HEK293 (cell line): ENCODE measurements around the gene SLC51A.

Experiments used
- CTCF ChIA-PET: fragments of 350-600 bp; formaldehyde crosslinking; extraction: SDS; loops from one replicate; lab custom pipeline; 2021; ENCODE audit warnings: antibody characterized with exemption; lab: Yijun Ruan, JAX
- POLR2A ChIA-PET: fragments of 300-600 bp; formaldehyde crosslinking; extraction: SDS; loops from one replicate; lab custom pipeline; 2020; ENCODE audit warnings: antibody characterized with exemption, inconsistent platforms; lab: Yijun Ruan, JAX
- H3K27ac ChIP-seq: fragments of 200-500 bp; sonication (Bioruptor generic); 2 replicates; pipeline ENCODE4 v1.5.1; 2014; ENCODE audit warnings: low read depth, low read length, control low read depth, inconsistent platforms; ENCODE audit errors: extremely low read depth
- H3K36me3 ChIP-seq, 2 experiments: fragments of 200-500 bp in 1 of 2; sonication (Bioruptor generic) in 1 of 2; 1 replicate in 1 of 2; 2 replicates in 1 of 2; pipeline ENCODE4 v1.5.1; 2014 to 2017; ENCODE audit warnings: inconsistent platforms in 2 of 2, low read length in 2 of 2; ENCODE audit not compliant: control insufficient read depth in 2 of 2, insufficient read depth in 1 of 2
- H3K4me1 ChIP-seq: fragments of 200-500 bp; sonication (Bioruptor generic); 2 replicates; pipeline ENCODE4 v1.5.1; 2014; ENCODE audit warnings: mild to moderate bottlenecking, low read length, inconsistent platforms; ENCODE audit not compliant: control insufficient read depth, insufficient read depth
- H3K4me3 ChIP-seq: 2 replicates; pipeline ENCODE4 v1.5.1; 2011; ENCODE audit warnings: low read depth, mild to moderate bottlenecking, control low read depth, low read length, moderate library complexity
- H3K9me3 ChIP-seq: fragments of 200-500 bp; sonication (Bioruptor generic); 2 replicates; pipeline ENCODE4 v1.5.1; 2014; ENCODE audit warnings: low read depth, low read length, inconsistent platforms; ENCODE audit not compliant: control insufficient read depth, insufficient read depth
- SETDB1 ChIP-seq: IDR thresholded peaks from one replicate; pipeline ENCODE4 v1.6.1; 2017; ENCODE audit warnings: mild to moderate bottlenecking, low read length, moderate library complexity, mixed read lengths; ENCODE audit not compliant: insufficient read length
- ZBTB1 ChIP-seq: fragments of 450-650 bp; formaldehyde crosslinking; IDR thresholded peaks from 2 replicates; pipeline ENCODE4 v1.5.1; 2016; ENCODE audit warnings: missing biosample characterization, missing genetic modification characterization
- ZBTB8A ChIP-seq: fragments of 450-650 bp; formaldehyde crosslinking; IDR thresholded peaks from 2 replicates; pipeline ENCODE4 v1.5.1; 2016; ENCODE audit warnings: missing biosample characterization, missing genetic modification characterization
- ZNF544 ChIP-seq: fragments of 450-650 bp; formaldehyde crosslinking; IDR thresholded peaks from 2 replicates; pipeline ENCODE4 v1.5.0; 2017; ENCODE audit warnings: missing biosample characterization, missing genetic modification characterization
- ZNF658 ChIP-seq: fragments of 450-650 bp; formaldehyde crosslinking; IDR thresholded peaks from 2 replicates; pipeline ENCODE4; 2016; ENCODE audit warnings: missing biosample characterization, missing genetic modification characterization
- ZNF660 ChIP-seq: fragments of 450-650 bp; IDR thresholded peaks from 2 replicates; pipeline ENCODE4 v1.5.1; 2018; ENCODE audit warnings: missing biosample characterization, mild to moderate bottlenecking, missing genetic modification characterization
- ZNF747 ChIP-seq: fragments of 450-650 bp; formaldehyde crosslinking; IDR thresholded peaks from 2 replicates; pipeline ENCODE4 v1.5.1; 2016; ENCODE audit warnings: missing biosample characterization, missing genetic modification characterization
- ZNF777 ChIP-seq: fragments of 450-650 bp; formaldehyde crosslinking; IDR thresholded peaks from 2 replicates; pipeline ENCODE4 v1.5.1; 2017; ENCODE audit warnings: missing biosample characterization, missing genetic modification characterization, borderline replicate concordance
- ZNF837 ChIP-seq: fragments of 450-650 bp; formaldehyde crosslinking; IDR thresholded peaks from 2 replicates; pipeline ENCODE4 v1.5.1; 2016; ENCODE audit warnings: missing biosample characterization, missing genetic modification characterization
- ZNF843 ChIP-seq: fragments of 450-650 bp; formaldehyde crosslinking; IDR thresholded peaks from 2 replicates; pipeline ENCODE4 v1.5.1; 2016; ENCODE audit warnings: missing biosample characterization, missing genetic modification characterization
- TF ChIP-seq, protein P1 (sequence below): fragments of 450-650 bp; formaldehyde crosslinking; IDR thresholded peaks from 2 replicates; pipeline ENCODE4 v1.5.1; 2016; ENCODE audit warnings: missing biosample characterization, missing genetic modification characterization
- TF ChIP-seq, protein P2 (sequence below): fragments of 450-650 bp; formaldehyde crosslinking; conservative IDR thresholded peaks from 2 replicates; pipeline ENCODE4 v1.5.1; 2016; ENCODE audit warnings: low read depth, missing biosample characterization, missing genetic modification characterization
- TF ChIP-seq, protein P3 (sequence below): fragments of 450-650 bp; formaldehyde crosslinking; IDR thresholded peaks from 2 replicates; pipeline ENCODE4 v1.5.1; 2016; ENCODE audit warnings: missing biosample characterization, missing genetic modification characterization
- TF ChIP-seq, protein P4 (sequence below): fragments of 450-650 bp; formaldehyde crosslinking; IDR thresholded peaks from 2 replicates; pipeline ENCODE4 v1.5.1; 2016; ENCODE audit warnings: missing biosample characterization, missing genetic modification characterization

The SLC51A gene

DNA sequence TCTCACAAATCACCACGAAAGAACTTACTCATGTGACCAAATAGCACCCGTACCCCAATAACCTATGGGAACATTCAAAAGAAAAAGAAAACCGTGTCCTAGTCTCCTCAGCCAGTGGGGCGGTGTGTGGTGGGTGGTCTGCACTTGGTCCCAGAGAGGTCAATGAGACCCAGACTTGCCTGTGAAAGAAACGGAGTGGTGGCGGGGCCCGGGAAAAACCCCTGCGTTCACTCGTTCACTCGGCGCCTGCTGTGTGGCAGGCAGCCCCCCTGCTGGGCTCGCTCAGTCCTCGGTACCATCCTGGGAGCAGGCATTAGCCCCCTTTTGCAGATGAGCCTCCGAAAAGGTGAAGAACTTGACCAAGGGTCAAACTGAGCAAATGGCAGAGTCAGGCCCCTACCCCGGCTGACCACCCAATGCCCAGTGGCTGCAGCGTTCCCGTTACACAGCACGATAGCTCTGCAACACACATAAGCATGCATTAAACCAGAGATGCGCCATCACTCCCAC lies 41.2 kb upstream of the SLC51A start (continued):
- TF ChIP-seq, protein P1, sequence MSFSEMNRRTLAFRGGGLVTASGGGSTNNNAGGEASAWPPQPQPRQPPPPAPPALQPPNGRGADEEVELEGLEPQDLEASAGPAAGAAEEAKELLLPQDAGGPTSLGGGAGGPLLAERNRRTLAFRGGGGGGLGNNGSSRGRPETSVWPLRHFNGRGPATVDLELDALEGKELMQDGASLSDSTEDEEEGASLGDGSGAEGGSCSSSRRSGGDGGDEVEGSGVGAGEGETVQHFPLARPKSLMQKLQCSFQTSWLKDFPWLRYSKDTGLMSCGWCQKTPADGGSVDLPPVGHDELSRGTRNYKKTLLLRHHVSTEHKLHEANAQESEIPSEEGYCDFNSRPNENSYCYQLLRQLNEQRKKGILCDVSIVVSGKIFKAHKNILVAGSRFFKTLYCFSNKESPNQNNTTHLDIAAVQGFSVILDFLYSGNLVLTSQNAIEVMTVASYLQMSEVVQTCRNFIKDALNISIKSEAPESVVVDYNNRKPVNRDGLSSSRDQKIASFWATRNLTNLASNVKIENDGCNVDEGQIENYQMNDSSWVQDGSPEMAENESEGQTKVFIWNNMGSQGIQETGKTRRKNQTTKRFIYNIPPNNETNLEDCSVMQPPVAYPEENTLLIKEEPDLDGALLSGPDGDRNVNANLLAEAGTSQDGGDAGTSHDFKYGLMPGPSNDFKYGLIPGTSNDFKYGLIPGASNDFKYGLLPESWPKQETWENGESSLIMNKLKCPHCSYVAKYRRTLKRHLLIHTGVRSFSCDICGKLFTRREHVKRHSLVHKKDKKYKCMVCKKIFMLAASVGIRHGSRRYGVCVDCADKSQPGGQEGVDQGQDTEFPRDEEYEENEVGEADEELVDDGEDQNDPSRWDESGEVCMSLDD (tag by site-specific recombination) = no peak
- TF ChIP-seq SETDB1 (no peak), ZNF777 (tag by site-specific recombination) (no peak)

DNA sequence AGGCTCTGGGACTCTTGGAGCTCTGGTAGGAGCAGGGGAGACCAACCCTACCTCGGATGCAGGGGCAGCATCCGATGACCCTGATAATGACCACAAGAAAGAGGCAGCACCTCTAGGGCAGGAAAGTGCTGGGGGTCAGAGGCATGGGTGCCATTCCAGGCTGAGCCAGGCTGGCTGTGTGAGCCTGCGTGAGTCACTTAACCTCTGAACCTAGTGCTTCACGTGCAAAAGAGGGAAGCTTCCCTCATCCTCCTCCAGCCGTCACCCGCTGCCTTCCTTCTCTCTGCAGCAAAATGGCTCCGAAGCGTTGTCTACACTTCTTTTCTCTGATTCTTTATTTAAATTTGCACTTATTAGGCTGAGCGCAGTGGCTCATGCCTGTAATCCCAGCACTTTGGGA lies 40.6 kb upstream of the SLC51A start:
- ChIA-PET POLR2A (no interaction called here), CTCF (no interaction called here)

DNA sequence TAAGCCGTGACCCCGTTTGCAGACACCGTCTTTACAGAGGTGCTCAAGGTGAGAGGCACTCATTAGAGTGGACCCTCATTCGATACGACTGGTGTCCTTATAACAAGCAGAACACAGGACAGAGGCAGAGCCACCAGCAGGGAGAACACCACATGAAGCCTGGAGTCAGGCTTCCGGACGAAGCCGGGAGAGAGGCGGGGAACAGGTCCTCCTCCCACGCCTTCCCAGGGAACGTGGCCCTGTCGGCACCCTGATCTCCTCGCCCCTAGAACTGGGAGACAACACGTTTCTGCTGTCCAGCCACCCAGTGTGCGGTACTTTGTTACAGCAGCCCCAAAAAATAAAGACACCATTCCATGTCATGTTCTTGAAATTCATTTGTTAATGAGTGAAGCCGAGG lies 38.8 kb upstream of the SLC51A start:
- TF ChIP-seq ZNF658 (tag by site-specific recombination) (no peak), ZNF544 (tag by site-specific recombination) (no peak), ZNF837 (no peak), ZNF747 (tag by site-specific recombination) (no peak), ZBTB1 (tag by site-specific recombination) (no peak), ZNF660 (tag by site-specific recombination) (no peak), ZNF843 (no peak)
- TF ChIP-seq, protein P2, sequence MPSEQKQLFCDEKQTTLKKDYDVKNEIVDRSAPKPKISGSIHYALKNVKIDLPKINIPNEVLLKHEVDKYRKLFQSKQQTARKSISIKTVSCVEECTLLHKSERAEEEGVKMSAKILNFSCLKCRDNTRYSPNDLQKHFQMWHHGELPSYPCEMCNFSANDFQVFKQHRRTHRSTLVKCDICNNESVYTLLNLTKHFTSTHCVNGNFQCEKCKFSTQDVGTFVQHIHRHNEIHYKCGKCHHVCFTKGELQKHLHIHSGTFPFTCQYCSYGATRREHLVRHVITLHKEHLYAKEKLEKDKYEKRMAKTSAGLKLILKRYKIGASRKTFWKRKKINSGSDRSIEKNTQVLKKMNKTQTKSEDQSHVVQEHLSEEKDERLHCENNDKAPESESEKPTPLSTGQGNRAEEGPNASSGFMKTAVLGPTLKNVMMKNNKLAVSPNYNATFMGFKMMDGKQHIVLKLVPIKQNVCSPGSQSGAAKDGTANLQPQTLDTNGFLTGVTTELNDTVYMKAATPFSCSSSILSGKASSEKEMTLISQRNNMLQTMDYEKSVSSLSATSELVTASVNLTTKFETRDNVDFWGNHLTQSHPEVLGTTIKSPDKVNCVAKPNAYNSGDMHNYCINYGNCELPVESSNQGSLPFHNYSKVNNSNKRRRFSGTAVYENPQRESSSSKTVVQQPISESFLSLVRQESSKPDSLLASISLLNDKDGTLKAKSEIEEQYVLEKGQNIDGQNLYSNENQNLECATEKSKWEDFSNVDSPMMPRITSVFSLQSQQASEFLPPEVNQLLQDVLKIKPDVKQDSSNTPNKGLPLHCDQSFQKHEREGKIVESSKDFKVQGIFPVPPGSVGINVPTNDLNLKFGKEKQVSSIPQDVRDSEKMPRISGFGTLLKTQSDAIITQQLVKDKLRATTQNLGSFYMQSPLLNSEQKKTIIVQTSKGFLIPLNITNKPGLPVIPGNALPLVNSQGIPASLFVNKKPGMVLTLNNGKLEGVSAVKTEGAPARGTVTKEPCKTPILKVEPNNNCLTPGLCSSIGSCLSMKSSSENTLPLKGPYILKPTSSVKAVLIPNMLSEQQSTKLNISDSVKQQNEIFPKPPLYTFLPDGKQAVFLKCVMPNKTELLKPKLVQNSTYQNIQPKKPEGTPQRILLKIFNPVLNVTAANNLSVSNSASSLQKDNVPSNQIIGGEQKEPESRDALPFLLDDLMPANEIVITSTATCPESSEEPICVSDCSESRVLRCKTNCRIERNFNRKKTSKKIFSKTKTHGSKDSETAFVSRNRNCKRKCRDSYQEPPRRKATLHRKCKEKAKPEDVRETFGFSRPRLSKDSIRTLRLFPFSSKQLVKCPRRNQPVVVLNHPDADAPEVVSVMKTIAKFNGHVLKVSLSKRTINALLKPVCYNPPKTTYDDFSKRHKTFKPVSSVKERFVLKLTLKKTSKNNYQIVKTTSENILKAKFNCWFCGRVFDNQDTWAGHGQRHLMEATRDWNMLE (tag by site-specific recombination) = no peak
- TF ChIP-seq, protein P3, sequence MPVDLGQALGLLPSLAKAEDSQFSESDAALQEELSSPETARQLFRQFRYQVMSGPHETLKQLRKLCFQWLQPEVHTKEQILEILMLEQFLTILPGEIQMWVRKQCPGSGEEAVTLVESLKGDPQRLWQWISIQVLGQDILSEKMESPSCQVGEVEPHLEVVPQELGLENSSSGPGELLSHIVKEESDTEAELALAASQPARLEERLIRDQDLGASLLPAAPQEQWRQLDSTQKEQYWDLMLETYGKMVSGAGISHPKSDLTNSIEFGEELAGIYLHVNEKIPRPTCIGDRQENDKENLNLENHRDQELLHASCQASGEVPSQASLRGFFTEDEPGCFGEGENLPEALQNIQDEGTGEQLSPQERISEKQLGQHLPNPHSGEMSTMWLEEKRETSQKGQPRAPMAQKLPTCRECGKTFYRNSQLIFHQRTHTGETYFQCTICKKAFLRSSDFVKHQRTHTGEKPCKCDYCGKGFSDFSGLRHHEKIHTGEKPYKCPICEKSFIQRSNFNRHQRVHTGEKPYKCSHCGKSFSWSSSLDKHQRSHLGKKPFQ = no peak
- TF ChIP-seq, protein P4, sequence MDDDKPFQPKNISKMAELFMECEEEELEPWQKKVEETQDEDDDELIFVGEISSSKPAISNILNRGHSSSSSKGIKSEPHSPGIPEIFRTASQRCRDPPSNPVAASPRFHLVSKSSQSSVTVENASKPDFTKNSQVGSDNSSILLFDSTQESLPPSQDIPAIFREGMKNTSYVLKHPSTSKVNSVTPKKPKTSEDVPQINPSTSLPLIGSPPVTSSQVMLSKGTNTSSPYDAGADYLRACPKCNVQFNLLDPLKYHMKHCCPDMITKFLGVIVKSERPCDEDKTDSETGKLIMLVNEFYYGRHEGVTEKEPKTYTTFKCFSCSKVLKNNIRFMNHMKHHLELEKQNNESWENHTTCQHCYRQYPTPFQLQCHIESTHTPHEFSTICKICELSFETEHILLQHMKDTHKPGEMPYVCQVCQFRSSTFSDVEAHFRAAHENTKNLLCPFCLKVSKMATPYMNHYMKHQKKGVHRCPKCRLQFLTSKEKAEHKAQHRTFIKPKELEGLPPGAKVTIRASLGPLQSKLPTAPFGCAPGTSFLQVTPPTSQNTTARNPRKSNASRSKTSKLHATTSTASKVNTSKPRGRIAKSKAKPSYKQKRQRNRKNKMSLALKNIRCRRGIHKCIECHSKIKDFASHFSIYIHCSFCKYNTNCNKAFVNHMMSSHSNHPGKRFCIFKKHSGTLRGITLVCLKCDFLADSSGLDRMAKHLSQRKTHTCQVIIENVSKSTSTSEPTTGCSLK (tag by site-specific recombination) = no peak
- ChIA-PET CTCF (no interaction called here), POLR2A (no interaction called here)
- no peak overlapping the region for H3K4me3 ChIP-seq
- no peaks in the 10 kb centered on the region for H3K4me1 ChIP-seq
- H3K36me3 ChIP-seq = no peaks in the 10 kb centered on the region
- no peaks in the 10 kb centered on the region for H3K9me3 ChIP-seq
- H3K27ac ChIP-seq = no peak overlapping the region

More for the DNA sequence above, 40.6 kb upstream of the SLC51A start:
- H3K27ac ChIP-seq = no peak overlapping the region
- H3K4me3 ChIP-seq = no peak overlapping the region
- no peaks in the 10 kb centered on the region for H3K9me3 ChIP-seq
- no peaks in the 10 kb centered on the region for H3K4me1 ChIP-seq
- no peak for TF ChIP-seq ZBTB8A
- H3K36me3 ChIP-seq = no peaks in the 10 kb centered on the region
